ENCODE data around the gene EMC8.

EMC8 gene

DNA sequence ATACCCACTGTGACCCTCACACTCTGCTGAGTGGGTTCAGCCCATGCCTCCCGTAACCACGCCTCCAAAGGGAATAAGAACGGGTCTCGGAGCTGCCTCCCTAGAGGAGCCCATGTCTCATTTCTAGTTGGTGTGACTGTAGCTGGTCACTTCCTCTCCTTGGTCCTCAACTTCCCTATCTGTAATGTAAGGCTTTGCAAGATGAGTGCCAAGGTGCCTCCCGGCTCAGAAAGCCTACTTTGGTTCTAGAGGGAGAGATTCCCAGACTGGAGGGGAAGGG lies 69.2 kb downstream of the EMC8 start:
- DNase-seq (ENCODE audit: low read depth in 3 of 3): no peak

DNA sequence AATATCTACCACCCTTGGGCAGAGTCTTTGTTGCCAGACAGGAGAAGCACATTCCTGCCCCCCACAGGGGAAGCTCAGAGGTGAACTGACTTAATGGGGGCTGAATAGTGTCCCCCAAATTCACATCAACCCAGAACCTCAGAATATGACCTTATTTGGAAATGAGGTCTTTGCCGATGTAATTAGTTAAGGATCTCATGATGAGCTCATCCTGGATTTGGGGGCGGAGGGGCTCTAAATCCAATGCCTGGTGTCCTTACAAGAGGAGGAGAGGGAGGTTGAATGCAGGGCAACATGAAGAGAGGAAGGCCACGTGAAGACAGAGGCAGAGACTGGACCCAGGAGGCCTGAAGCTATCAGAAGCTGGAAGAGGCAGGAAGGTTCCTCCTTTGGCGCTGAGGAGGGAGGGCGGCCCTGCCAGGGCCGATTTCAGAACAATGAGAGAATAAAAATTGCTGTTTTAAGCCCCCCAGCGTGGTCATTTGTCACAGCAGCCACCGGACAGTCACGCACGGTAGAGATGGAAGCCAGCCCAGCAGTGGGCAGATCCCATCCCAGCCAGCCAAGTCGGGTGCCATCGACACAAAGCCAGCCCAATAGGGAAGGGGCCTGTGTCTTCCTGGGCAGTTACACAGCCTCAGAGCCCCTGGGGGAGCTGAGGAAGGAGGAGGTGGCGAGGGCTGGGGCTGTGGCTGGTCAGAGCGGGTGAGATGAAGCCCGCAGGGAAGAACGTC lies 69.7 kb downstream of the EMC8 start:
- DNase-seq (ENCODE audit: low read depth in 3 of 3): no peak

DNA sequence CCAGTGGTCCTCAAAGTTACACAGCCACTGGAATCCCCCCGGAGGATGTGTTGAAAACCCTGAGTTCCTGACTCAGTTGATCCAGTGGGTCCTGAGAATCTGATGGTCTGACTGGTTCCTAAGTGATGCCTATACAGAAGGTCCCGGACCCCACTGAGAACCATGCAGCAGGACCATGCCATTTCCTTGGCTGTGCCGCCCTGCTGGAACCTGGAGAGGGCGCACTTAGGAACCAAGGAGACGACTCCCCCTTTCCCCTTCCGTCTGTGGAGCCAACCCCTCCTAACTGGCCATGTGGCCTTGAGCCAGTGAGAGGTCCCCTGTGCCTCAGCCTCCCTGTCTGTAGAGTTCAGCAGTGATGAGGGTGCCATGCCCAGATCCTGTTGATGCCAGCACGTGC lies 70.5 kb downstream of the EMC8 start:
- no peak for DNase-seq (ENCODE audit: low read depth in 3 of 3)

Measured in stimulated activated CD4-positive, alpha-beta T cell treated with anti-CD3 and anti-CD28 coated beads, TNF-alpha, amount 100 ng/mL, for 48 hours (primary cell).